GM18867 (cell line): ENCODE results near the gene ARL8B.
"Not testable (repeated sequence)": the region's sequence is repeated elsewhere in the genome, so short reads cannot be mapped to it uniquely, and the experiment has no call there.

Experiments used
- ATAC-seq: cut with Tn5 transposase; IDR thresholded peaks from one replicate; pipeline ENCODE4 v1.9.1; 2021; ENCODE audit warnings: mild to moderate bottlenecking, moderate library complexity; ENCODE audit not compliant: unreplicated experiment

The ARL8B gene

DNA sequence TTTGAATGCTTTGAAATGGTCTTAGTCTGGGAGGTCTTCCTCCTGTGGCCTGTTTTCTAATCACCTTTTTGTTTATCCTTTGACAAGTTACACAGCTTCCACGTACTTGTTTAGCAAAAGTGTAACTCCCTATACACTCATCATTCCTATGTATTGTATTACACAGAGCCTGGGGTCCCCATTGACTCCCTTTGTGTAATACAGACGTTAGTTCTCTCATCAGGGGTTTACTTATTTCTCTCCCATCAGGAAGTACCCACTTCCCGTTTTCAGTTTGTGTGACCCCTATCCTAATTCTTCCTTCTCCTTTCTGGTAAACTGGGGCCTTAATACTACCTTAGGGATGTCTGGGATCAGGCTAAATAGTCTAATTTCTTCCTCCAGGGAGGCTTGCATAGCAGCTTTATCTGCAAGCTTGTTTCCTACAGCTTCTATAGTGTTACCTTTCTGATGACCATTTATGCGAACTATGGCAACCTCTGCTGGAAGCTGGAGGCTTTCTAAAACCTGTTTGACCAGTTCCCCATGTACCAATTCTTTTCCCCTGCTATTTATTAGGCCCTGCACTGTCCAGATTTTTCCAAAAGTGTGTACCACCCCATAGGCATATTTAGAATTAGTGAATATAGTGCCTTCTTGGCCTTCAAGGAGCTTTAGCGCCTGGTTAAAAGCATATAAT lies 22.4 kb downstream of the ARL8B start:
- ATAC-seq = no peak

DNA sequence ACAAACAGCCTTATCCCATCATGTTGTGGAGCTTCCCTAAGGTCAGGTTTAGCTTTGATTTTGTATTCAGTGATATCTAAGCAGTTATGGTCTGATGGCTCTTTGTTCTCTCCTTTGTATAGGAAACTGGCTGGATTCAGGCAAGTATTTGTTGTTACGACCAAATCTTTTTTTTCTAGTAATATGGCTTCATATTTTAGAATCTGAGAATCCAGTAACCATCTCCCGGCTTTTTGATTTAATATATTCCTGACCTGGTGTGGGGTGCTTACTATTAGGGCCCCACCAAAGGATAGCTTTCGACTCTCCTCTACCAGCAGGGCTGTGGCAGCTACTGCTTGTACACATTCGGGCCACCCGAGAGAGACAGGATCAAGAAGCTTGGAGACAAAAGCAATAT lies 23.0 kb downstream of the ARL8B start:
- no peak for ATAC-seq

DNA sequence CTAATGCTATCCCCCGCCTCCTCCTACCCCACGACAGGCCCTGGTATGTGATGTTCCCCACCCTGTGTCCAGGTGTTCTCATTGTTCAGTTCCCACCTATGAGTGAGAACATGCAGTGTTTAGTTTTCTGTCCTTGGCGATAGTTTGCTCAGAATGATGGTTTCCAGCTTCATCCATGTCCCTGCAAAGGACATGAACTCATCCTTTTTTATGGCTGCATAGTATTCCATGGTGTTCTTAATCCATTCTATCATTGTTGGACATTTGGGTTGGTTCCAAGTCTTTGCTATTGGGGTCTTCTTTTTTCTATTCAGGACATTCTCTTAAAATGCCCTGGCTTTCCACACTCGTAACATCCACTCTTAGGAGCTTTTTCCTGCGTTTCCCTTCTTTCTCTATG lies 25.1 kb downstream of the ARL8B start:
- ATAC-seq = not testable (repeated sequence)

DNA sequence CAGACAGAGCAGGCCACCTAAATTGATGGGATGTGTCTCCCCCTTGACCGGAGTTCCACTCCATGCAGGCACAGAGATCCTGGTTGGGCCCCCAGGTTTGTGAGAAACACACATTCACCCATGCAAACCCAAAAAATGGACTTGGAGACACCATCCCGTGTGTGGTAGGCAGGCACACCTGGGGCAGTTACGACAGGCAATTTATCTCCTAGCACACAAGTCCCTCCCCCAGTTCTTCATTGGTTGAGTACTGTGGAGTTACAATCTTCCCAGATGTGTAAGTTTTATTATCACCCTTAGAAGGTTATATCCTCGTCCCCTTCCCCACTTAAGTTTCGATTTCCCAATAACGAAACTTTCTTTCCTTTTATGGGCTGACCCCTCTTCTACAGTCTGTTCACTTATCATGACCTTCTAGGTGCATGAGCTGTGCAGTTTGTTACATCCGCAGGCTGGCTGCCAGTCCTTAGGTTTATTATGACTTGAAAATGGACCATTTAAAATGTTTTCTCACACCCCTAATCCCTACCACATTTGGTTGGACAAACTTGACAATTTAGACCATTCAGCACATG lies 27.3 kb downstream of the ARL8B start:
- no peak for ATAC-seq

DNA sequence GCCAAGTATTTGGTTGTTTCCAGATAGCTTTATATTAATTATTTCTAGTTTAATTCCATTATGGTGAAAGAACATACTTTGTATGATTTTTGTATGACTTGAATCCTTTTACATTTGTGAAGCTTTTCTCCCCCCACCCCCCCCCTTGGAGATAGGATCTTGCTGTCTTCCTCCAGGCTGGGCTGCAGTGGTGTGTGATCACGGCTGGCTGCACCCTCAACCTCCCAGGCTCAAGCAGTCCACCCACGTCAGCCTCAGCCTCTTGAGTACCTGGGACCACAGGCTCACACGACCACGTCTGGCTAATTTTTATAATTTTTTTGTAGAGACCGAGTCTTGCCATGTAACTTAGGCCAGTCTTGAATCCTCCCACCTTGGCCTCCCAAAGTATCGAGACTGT lies 29.5 kb downstream of the ARL8B start:
- no peak for ATAC-seq

DNA sequence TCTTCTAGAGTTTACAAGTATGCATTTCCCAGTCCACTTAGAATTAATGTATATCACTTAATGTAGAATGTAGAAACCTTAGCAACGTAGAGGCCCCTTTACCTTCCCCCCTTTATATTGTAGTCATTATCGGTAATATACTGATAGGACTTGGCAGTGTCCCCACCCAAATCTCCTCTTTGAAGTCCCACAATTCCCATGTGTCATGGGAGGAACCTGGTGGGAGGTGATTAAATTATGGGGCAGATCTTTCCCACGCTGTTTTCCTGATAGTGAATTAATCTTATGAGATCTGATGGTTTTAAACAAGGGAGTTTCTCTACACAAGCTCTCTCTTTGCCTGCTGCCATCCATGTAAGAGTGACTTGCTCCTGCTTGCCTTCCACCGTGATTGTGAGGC lies 31.0 kb downstream of the ARL8B start:
- ATAC-seq = no peak

DNA sequence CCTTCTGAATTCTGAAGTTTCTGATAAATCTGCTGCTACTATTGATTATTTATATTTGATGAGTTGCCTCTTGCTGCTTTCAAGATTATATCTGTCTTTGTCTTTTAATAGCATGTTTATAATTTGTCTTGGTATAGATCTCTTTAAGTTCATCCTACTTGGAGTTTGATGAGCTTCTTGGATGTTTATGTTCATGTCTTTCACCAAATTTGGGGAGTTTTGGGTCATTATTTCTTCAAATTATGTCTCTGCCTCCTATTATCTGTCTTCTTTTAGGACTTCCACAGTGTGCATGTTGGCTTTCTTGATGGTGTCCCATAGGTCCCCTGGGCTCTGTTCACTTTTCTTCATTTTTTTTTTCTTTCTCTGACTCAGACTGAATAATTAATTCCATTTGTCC lies 33.1 kb downstream of the ARL8B start:
- ATAC-seq = no peak

DNA sequence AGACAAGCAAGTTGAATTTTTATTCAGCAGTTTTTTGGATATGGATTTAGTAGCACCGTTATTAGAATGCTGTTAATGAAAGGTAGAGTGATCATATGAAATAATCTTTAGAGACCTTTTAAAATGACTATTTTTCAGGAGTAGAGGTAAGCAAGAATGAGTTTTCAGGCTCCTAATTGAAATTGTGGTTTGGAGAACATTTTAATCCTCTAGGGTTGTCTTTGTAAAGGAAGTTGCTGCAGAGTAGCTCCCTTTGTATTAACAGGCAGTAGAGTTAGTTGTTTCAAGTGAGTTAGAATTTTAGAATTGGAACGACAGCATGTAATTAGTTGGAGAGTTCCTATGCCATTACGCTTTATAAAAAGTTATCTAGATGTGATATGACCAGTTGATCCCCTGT lies 38.2 kb downstream of the ARL8B start:
- ATAC-seq = no peak

DNA sequence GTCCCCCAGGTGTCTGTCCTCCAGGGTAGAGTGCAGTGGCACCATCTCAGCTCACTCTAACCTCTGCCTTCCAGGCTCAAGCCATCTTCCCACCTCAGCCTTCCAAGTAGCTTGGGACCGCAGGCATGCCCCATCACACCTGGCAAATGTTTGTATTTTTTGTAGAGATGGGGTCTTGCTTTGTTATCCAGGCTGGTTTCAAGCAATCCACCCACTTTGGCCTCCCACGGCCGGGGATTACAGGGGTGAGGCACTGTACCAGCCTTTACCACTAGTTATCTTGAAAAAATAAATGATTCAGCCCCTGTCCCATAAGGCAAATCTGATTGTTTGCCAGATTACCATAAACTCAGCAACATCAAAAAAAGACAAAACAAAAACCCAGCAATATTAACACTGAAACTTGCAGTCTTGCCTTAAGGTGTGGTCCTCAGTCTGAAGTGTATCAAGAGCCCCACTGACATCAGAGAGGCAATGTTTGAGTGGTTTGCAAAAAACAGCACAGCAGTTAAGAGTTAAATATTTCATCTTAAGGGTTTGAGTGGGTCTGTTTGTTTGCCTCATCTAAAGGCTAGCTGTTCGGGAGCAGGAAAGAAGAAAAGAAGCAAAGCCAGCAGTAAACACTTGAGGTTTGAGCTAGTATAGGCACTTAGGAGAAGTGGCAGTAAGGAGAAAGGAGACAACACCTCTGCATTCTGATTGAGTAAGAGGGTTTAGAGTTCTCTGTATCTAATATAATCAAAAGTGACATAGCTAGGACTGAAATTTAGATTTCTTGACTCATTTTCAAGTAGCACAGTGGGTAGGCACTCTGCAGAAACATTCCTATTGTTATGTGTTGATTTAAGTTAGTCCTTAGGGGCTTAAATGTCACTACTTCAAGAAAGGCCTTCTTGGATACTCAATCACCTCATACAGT lies 39.1 kb downstream of the ARL8B start:
- no peak for ATAC-seq

DNA sequence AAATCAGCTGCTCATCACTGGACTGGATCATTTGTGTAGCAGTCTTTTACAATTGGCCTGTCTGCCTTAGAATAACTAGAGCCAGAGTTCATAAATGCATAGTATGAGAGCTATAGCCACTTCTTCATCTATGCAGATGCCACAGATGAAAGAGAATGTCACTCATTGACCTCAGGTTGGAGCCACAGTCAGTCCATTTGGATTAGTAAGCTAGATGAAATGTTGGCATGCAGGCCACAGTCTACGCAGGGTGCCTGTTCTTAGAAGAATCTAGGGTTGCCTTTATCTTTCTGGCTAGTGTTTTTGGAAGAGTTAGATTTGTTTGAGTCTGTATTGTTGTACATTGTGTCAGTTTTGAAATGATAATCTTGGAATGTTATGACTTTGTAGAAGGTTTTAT lies 40.0 kb downstream of the ARL8B start:
- ATAC-seq = no peak

DNA sequence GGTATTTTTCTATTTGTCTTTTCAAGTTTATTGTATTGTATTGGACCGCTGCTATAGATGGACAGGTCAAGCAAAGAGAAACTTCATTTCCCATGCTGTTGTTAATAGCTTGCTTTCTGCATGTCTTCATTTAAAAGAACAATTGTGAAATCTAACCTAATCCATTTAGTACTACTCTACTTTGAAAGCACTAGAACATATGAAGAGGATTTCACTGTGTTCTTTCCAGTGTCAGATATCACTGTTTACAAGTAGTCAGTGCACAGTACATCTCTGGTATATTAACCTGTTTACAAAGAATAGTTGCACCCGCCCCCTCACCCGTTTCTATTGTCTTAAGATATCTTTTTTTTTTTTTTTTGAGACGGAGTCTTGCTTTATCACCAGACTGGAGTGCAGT lies 43.6 kb downstream of the ARL8B start:
- no peak for ATAC-seq

DNA sequence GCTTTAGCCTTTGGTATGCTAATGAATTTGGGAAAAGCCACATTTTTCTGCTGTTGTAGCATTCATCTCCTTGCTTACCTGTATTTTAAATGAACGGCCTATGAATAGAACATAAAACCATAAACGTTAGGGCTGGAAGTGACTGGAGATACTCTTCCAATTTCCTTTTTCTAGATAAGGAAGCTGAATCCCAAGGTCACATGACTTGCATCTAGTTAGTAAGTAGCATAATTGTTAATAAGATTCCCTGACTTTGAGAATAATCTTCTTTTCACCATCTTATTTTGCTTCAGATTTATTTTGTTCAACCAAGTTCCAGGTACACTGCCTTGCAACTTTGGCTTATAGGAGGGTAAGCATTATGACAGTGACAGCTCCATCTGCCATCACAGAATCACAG lies 44.8 kb downstream of the ARL8B start:
- ATAC-seq = no peak

DNA sequence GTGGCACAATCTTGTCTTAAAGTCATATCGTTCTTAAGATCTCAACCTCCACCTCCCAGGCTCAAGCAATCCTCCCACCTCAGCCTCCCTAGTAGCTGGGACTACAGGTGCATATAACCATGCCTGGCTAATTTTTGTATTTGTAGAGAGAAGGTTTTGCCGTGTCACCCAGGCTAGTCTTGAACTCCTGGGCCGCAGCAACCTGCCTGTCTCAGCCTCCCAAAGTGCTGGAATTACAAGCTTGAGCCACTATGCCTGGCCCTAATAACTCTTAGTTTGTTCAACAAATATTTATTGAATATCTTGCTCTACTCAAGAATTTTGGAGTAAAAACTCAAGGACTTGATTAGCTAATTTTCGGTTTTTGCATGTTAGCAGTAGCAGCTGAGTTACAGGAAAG lies 46.0 kb downstream of the ARL8B start:
- no peak for ATAC-seq

DNA sequence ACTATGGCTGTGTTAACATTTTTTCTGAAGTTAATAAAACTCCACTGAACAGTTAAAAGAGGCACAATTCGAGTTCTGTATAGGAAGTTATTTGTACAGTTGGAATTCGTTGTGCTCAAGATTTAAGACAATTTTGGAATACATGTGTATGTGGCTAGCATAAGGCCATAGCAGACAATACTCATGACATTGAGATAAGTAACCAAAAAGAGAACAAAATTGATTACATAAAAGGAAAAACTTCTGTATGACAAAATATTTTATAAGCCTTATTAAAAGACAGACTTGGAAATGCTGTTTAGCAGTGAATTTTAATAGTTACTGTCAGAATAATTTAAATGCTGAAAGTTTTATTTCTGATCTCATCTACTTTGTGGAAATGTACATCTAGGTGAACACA lies 47.7 kb downstream of the ARL8B start:
- no peak for ATAC-seq

DNA sequence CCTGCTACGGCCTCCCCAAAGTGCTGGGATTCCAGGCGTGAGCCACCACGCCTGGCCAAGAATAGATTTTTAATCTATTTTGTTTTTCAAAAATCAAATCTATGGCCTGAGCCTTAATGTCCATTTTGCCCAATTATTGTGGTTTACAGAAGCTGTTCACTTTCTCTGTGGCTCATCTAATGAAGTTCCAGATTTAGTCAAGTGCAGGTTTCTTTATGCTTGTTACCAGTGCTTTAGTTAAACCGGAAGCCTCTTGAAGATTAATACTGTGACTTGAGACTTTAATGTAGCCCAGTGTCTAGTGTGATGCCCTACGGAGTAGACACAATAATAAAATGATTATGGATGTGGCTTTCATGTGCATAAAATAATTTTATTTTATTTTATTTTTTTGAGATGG lies 48.9 kb downstream of the ARL8B start:
- ATAC-seq = no peak

DNA sequence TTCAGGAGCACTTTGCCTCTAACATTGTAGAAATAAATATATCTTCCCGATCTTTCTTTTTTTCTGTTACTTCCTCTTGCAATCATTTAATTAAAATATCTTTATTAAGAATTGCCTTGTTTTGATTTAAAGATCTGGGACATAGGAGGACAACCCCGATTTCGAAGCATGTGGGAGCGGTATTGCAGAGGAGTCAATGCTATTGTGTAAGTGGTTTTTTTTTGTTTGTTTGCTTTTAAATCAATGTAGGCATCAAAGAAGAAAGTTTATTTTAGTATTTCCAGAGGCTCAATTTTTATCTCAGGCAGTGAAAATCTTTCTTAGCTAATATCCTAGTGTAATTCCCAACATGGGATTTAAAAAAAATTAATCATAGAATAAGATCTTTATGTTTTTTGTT lies 49.9 kb downstream of the ARL8B start:
- ATAC-seq = no peak

DNA sequence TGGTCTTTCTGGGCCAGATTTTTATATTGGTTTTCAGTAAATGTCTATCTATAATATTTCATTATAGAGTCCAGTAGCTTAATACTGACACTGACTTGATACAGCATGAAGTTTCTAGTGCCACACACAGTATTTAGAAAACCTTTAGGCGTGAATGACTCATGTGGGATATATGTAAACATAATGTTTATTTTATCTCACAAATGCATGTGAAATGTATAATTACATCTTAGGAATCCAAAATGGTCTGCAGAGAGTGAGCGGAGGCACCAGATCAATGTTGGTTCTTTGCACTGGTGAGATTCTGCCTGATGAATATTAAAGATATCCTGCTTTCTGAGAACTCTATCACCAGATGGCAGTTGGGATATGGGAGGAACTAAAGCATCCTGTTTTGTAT lies 56.9 kb downstream of the ARL8B start:
- not testable (repeated sequence) for ATAC-seq

DNA sequence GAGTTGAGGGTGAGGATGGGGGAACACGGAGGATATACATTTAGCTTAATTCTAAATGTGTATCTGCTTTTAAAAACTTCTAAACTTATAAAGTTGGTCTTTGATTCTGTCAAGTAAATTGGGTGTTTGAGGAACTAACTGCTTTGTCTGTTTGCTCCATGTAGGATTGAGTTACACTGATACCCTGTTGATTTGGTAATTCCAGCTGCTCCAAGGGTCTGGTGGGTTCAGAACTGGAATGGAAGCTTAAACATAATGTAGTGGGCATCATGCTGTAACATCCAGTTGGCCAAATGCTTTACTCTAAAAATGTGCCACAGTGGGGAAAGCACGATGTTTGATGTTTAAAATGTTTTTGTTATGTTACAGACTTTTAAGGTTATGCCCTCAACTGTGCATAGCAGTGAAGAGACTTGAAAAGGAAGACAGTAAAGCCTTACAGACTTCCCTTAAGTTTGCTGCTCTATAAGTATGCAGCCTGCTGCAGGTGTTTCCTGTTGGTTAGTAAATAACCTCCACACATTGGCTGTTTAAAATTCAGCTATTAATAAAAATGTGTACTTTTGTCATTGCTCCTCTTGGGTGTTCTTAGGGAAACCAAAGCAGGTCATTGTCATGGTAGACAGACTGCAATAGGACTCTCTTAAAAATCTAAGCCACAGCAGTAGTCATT lies 59.5 kb downstream of the ARL8B start:
- ATAC-seq = peak; percentile 66

DNA sequence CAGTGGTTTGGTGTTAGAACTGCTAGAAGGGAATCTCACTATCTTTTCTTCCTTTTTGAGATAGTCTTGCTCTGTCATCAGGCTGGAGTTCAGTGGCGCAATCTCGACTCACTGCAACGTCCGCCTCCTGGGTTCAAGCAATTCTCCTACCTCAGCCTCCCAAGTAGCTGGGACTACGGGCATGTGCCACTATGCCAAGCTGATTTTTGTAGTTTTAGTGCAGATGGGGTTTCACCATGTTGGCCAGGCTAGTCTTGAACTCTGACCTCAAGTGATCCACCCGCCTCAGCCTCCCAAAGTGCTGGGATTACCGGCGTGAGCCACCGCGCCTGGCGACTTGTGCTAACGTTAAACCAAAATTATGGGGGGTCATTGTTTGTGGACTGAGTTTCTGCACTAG lies 61.6 kb downstream of the ARL8B start:
- ATAC-seq = not testable (repeated sequence)

DNA sequence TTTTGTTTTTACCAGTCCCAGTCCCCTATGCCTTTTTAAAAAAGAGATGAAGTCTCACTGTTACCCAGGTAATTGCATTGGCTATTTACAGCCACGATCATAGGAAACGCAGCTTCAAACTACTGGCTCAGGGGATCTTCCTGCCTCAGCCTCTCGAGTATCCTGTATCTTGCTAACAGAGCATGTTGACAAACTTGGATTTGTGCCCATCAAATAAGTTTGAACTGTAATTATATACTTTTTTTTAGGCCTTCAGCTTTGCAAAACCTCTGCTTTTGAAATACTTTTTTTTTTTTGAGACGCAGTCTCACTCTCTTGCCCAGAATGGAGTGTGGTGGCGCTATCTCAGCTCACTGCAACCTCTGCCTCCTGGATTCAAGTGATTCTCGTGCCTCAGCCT lies 62.4 kb downstream of the ARL8B start:
- ATAC-seq = no peak

DNA sequence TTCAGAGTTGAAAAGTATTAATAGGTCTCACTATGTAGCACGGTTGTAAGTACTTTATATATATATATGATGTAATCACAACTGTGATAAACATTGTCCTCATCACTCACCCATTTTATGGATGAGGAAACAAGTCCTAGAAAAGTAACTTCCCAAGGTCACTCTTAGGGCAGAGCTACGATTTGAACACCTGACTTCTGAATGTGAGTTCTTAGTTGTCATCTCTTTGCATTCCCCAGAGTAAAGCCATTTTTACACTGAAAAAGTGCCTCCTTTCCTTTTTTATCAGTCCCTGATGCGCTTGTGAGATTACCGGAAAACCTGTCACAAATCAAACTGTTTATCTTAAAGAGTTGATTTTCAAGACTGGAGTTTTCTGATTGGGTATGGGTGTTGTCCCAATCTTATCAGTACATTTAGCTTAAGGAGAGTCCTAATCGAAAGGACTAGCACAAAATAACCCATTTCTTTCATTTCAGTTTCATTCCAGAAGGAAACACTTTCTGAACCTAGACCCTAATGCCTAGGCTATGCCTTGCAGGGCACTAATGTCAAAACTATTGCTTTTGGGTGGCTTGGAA lies 63.1 kb downstream of the ARL8B start:
- ATAC-seq = no peak
